Stimulated activated effector memory CD8-positive, alpha-beta T cell treated with anti-CD3 and anti-CD28 coated beads, Interleukin-12 subunit alpha, Interleukin-12 subunit beta, amount 100 ng/mL, for 72 hours (primary cell): ENCODE data around the gene FBXW9.
A peak's percentile ranks its signal among the peaks of the same experiment; 100 is the strongest.
"Not testable (repeated sequence)": the region's sequence is repeated elsewhere in the genome, so short reads cannot be mapped to it uniquely, and the experiment has no call there.

Source experiments
- ATAC-seq: fragments of 150-1000 bp; cut with Tn5 transposase; 2 replicates; pipeline ENCODE4 v1.10.0; 2021
- DNase-seq, 2 donors: peaks; one replicate each; pipeline ENCODE4 v3.0.0; 2021 to 2022; ENCODE audit warnings: low spot score in 2 of 2
- H3K27ac Mint-ChIP-seq: one replicate; pipeline ENCODE4 v1.8.0; 2022; ENCODE audit warnings: mild to moderate bottlenecking, mixed read lengths
- H3K36me3 Mint-ChIP-seq: one replicate; pipeline ENCODE4 v1.8.0; 2022; ENCODE audit warnings: mild to moderate bottlenecking, mixed read lengths
- H3K4me1 Mint-ChIP-seq: one replicate; pipeline ENCODE4 v1.8.0; 2022; ENCODE audit warnings: mixed read lengths
- H3K4me3 Mint-ChIP-seq: one replicate; pipeline ENCODE4 v1.8.0; 2022; ENCODE audit warnings: mild to moderate bottlenecking, mixed read lengths
- H3K9me3 Mint-ChIP-seq: one replicate; pipeline ENCODE4 v1.8.0; 2022; ENCODE audit warnings: mixed read lengths

FBXW9 gene

GRCh38 chr19:12701596-12702282 is 5.3 kb upstream of the FBXW9 start:
- H3K9me3 Mint-ChIP-seq, result no peaks in the 10 kb centered on the region
- peaks cover 8% of the 10 kb centered on the region for H3K4me1 Mint-ChIP-seq
- ATAC-seq (no peak), DNase-seq (no peak)
- no peak overlapping the region for H3K4me3 Mint-ChIP-seq
- H3K36me3 Mint-ChIP-seq, result peaks cover 89% of the 10 kb centered on the region
- H3K27ac Mint-ChIP-seq, result no peak overlapping the region

GRCh38 chr19:12698138-12698537 is 1.7 kb upstream of the FBXW9 start:
- no peak for DNase-seq
- no peak for ATAC-seq
- Mint-ChIP-seq H3K27ac (no peak overlapping the region), H3K4me1 (peaks cover 12% of the 10 kb centered on the region), H3K9me3 (no peaks in the 10 kb centered on the region), H3K4me3 (peak overlapping the region; percentile 9), H3K36me3 (peaks cover 59% of the 10 kb centered on the region)

GRCh38 chr19:12697425-12697824 is 994 bp upstream of the FBXW9 start:
- not testable (repeated sequence) for H3K27ac Mint-ChIP-seq, H3K9me3 Mint-ChIP-seq, ATAC-seq, DNase-seq
- peaks cover 53% of the 10 kb centered on the region for H3K36me3 Mint-ChIP-seq
- peaks cover 12% of the 10 kb centered on the region for H3K4me1 Mint-ChIP-seq
- peak overlapping the region; percentile 78 for H3K4me3 Mint-ChIP-seq

GRCh38 chr19:12695997-12696365 is 450 bp downstream of the FBXW9 start:
- peak overlapping the region; percentile 89 for H3K27ac Mint-ChIP-seq
- H3K9me3 Mint-ChIP-seq, result no peaks in the 10 kb centered on the region
- no peak for DNase-seq
- H3K36me3 Mint-ChIP-seq, result peaks cover 49% of the 10 kb centered on the region
- H3K4me3 Mint-ChIP-seq, result peak overlapping the region; percentile 78
- peak; percentile 17 for ATAC-seq
- H3K4me1 Mint-ChIP-seq, result peaks cover 12% of the 10 kb centered on the region

- Mint-ChIP-seq H3K27ac (no peak overlapping the region), H3K36me3 (peaks cover 44% of the 10 kb centered on the region), H3K9me3 (no peaks in the 10 kb centered on the region)
Observed at GRCh38 chr19:12695514-12695913, 917 bp downstream of the FBXW9 start.

GRCh38 chr19:12695096-12695495 is 1.3 kb downstream of the FBXW9 start:
- H3K4me3 Mint-ChIP-seq, result peak overlapping the region; percentile 78
- H3K27ac Mint-ChIP-seq, result no peak overlapping the region
- H3K9me3 Mint-ChIP-seq, result no peaks in the 10 kb centered on the region
- DNase-seq (no peak), ATAC-seq (no peak)
- peaks cover 12% of the 10 kb centered on the region for H3K4me1 Mint-ChIP-seq
- peaks cover 40% of the 10 kb centered on the region for H3K36me3 Mint-ChIP-seq

More at GRCh38 chr19:12695514-12695913, 917 bp downstream of the FBXW9 start:
- ATAC-seq (no peak), DNase-seq (no peak)
- peak overlapping the region; percentile 78 for H3K4me3 Mint-ChIP-seq
- H3K4me1 Mint-ChIP-seq, result peaks cover 12% of the 10 kb centered on the region

GRCh38 chr19:12694641-12695040 is 1.8 kb downstream of the FBXW9 start:
- Mint-ChIP-seq H3K4me1 (peaks cover 12% of the 10 kb centered on the region), H3K36me3 (peaks cover 36% of the 10 kb centered on the region), H3K27ac (no peak overlapping the region), H3K4me3 (no peak overlapping the region), H3K9me3 (no peaks in the 10 kb centered on the region)
- DNase-seq (no peak), ATAC-seq (no peak)

- peaks cover 7% of the 10 kb centered on the region for H3K4me1 Mint-ChIP-seq
- DNase-seq, result no peak
- peaks cover 21% of the 10 kb centered on the region for H3K36me3 Mint-ChIP-seq
- no peak overlapping the region for H3K27ac Mint-ChIP-seq
- no peaks in the 10 kb centered on the region for H3K9me3 Mint-ChIP-seq
- ATAC-seq, result no peak
- no peak overlapping the region for H3K4me3 Mint-ChIP-seq
Observed at GRCh38 chr19:12692960-12693359, 3.5 kb downstream of the FBXW9 start.

- no peak overlapping the region for H3K27ac Mint-ChIP-seq
- ATAC-seq (peak; percentile 20), DNase-seq (no peak)
- no peak overlapping the region for H3K4me3 Mint-ChIP-seq
- H3K36me3 Mint-ChIP-seq, result peaks cover 17% of the 10 kb centered on the region
- H3K4me1 Mint-ChIP-seq, result no peaks in the 10 kb centered on the region
- no peaks in the 10 kb centered on the region for H3K9me3 Mint-ChIP-seq
Observed at GRCh38 chr19:12689581-12690216, 6.7 kb downstream of the FBXW9 start.

GRCh38 chr19:12689012-12689411 is 7.4 kb downstream of the FBXW9 start:
- Mint-ChIP-seq H3K27ac (no peak overlapping the region), H3K9me3 (no peaks in the 10 kb centered on the region), H3K4me3 (no peak overlapping the region), H3K4me1 (no peaks in the 10 kb centered on the region), H3K36me3 (peaks cover 17% of the 10 kb centered on the region)
- DNase-seq, result no peak
- ATAC-seq, result no peak

- Mint-ChIP-seq H3K36me3 (peaks cover 28% of the 10 kb centered on the region), H3K27ac (no peak within 1 kb of the TSS), H3K9me3 (no peaks in the 10 kb centered on the region), H3K4me1 (no peaks in the 10 kb centered on the region), H3K4me3 (no peak within 1 kb of the TSS)
- no peak for ATAC-seq
- no peak for DNase-seq
Observed at GRCh38 chr19:12687496-12688196, 8.8 kb downstream of the FBXW9 start, which contains the start of gene GNG14. GNG14 (plus strand) TSS chr19:12687998; CDS start chr19:12688049, 51 bp downstream.

GRCh38 chr19:12685831-12686230 is 10.6 kb downstream of the FBXW9 start:
- Mint-ChIP-seq H3K4me1 (peaks cover 6% of the 10 kb centered on the region), H3K27ac (no peak overlapping the region), H3K9me3 (no peaks in the 10 kb centered on the region), H3K4me3 (no peak overlapping the region), H3K36me3 (peaks cover 34% of the 10 kb centered on the region)
- ATAC-seq, result no peak
- DNase-seq, result no peak

GRCh38 chr19:12681074-12681987 is 15.1 kb downstream of the FBXW9 start, which contains the start of gene DHPS:
DHPS (minus strand) TSS chr19:12681880; CDS start chr19:12681766, 114 bp downstream.
- Mint-ChIP-seq H3K27ac (peak within 1 kb of the TSS; percentile 89), H3K4me3 (peak within 1 kb of the TSS; percentile 90), H3K9me3 (no peaks in the 10 kb centered on the region), H3K4me1 (peaks cover 27% of the 10 kb centered on the region), H3K36me3 (peaks cover 78% of the 10 kb centered on the region)
- DNase-seq, result peak; percentile 66 to 93
- peak; percentile 85 for ATAC-seq

GRCh38 chr19:12680034-12680433 is 16.4 kb downstream of the FBXW9 start:
- H3K9me3 Mint-ChIP-seq, result no peaks in the 10 kb centered on the region
- peaks cover 30% of the 10 kb centered on the region for H3K4me1 Mint-ChIP-seq
- peak overlapping the region; percentile 20 for H3K27ac Mint-ChIP-seq
- DNase-seq, result no peak
- no peak for ATAC-seq
- H3K36me3 Mint-ChIP-seq, result peaks cover 87% of the 10 kb centered on the region
- peak overlapping the region; percentile 90 for H3K4me3 Mint-ChIP-seq

- H3K27ac Mint-ChIP-seq, DNase-seq, H3K9me3 Mint-ChIP-seq, H3K4me3 Mint-ChIP-seq, ATAC-seq: not testable (repeated sequence)
- H3K4me1 Mint-ChIP-seq, result peaks cover 42% of the 10 kb centered on the region
- H3K36me3 Mint-ChIP-seq, result peaks cover 99% of the 10 kb centered on the region
Observed at GRCh38 chr19:12678039-12678438, 18.4 kb downstream of the FBXW9 start.
